Kidney tubule cell (primary cell): ENCODE data around the gene ZFP30.
"Not testable (repeated sequence)": the region's sequence is repeated elsewhere in the genome, so short reads cannot be mapped to it uniquely, and the experiment has no call there.

ENCODE experiments used
- DNase-seq: peaks from one replicate; pipeline ENCODE4 v3.0.0-alpha.2; 2018; ENCODE audit warnings: low spot score

The ZFP30 gene

DNA sequence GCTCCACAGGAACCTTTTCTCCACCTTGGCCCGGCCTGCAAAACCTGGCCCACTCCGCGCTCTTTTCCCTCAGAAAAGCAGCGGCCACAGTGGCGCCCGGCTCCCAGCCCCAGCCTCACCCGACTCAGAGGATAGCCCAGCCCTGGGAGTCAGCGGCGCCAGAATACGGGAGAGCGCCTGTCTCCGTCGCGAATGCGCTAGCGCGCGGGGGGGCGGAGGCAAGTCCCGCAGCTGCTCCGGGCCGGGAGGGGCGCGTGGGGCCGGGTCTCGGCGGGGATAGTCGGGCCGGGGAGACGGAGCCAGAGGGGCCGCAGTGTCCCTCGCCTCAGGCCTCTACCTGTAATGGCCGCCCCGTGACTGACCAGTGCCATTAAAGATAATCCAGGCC is at the start of gene ZFP30:
Gene ZFP30, minus strand, starts transcription at position 165 of the 388 bp plus-strand sequence. CDS start 7,643 bp downstream, outside the sequence.
- DNase-seq = peak; percentile 90

DNA sequence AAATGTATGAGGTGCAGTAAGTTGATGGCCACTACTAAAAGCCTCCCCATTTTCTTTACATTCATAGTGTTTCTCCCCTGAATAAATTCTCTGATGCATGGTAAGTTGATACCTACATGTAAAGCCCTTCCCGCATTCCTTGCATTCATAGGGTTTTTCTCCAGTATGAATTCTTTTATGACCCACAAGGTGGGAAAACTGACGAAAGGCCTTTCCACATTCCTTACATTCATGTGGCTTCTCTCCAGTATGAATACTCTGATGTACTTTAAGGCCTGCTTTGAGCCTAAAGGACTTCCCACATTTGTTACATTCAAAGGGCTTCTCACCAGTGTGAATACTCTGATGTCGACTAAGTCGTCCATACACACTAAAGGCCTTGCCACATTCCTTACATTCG is 43.8 kb upstream of the ZFP30 start:
- peak; percentile 2 for DNase-seq

DNA sequence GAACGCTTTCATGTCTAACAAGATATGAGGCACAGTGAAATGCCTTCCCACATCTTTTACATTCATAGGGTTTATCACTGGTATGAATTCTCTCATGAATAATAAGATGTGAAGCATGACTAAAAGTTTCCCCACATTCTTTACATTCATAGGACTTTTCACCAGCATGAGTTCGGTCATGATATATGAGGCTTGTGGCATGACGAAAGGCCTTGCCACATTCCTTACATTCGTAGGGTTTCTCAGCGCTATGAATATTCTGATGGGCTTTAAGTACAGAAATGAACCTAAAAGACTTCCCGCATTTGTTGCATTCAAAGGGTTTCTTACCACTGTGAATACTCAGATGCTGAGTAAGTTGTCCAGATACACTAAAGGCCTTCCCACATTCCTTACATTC is 43.0 kb upstream of the ZFP30 start:
- no peak for DNase-seq

DNA sequence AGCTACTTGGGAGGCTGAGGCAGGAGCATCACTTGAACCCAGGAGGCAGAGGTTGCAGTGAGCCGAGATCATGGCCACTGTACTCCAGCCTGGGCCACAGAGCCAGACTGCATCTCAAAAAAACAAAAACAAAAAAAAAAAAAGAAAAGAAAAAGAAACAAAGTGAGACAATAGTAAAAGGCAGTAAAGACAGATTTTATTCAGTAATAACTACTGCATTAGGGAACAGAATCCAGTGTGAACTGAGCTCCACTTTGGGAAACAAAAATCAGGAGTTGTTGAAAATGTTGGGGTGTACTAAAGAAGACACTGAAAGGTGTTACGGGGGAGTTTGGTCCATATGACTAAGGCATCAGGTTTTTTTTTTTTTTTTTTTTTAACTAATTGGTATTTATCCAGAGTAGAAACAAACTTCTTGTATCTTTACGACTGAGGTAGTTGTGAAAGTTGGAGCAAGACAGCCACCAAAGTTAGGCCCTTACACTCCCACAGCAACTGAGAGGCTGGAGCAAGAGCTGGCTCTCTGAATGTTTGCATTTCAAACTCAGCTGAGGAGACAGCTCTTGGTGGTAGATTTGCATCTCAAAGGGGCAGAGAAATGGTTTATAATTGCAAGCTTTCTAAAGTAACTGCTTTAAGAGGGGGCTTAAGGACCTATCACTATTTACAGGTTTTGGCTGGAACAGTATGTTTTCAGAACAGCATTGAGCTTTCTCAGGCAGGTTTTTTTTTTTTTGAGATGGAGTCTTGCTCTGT is 40.1 kb upstream of the ZFP30 start:
- DNase-seq = no peak

DNA sequence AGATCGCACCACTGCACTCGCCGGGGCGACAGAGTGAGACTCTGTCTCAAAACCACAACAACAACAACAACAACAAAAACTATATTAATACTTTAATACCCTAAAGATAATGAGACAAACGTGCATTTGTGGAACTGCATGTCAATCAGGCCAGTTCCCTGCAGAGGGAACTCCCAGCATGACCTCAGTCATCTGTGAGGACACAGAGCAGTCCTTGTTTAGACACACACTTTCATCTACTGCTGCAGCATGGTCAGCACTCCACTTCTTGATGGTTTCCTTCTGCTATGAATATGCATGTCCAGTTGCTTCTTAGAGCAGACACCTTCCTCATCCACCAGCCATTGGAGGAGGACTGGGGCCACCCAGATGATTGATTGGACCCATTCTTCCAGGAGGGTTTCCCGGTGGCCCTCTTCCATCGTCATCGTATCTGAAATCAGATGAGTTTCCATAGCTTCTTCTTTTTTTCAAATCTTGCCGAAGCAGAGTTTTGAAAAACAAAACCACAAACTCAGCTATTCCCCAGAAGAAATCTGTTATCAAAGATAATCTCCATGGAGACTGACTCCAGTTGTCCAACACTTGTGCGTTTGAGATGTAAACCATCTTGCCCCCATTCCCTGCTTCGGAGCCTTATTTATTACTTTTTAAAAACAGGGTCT is 37.8 kb upstream of the ZFP30 start:
- DNase-seq = no peak

DNA sequence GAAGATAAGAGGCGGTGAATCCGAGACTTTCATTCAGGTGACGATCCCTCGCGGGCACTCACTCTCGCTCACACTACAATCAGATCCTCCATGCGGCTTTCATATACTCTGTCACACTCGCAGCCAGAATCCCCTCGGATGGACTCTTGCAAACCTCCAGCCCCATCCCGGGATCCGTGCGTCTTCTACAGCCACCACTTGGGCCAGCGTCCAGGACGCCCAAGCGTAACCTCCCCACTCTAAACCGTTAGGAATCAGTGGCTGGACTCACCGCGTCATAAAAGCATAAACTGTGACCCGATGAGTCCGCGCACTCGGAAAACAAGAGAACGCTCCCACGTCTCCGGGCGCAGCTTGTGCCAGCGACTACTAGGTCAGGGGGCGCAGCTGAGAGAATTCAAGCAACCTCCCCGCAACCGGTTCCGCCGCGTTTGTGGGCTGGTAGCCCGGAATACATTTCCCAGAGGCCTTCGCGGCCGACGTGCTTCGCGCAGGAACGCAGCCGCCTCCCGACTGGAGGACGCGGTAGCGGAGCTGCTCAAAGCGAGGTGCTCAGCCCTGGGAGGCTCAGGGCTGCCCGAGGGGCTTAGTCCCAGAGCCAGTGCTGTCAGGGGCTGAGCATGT is 36.7 kb upstream of the ZFP30 start:
- DNase-seq = peak; percentile 53

DNA sequence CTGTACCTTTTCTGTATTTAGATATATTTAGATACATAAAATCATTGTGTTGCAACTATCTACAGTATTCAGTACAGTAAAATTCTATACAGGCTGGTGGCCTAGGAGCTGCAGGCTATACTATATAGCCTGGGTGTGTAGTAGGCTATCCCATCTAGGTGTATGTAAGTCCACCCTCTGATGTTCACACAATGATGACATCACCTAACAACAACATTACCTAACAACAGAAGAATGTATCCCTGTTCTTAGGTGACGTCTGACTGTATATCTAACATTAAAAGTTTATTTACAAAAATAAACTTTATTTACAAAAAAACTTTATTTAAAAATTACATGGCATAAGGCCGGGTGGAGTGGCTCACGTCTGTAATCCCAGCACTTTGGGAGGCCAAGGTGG is 28.3 kb upstream of the ZFP30 start:
- DNase-seq = no peak

DNA sequence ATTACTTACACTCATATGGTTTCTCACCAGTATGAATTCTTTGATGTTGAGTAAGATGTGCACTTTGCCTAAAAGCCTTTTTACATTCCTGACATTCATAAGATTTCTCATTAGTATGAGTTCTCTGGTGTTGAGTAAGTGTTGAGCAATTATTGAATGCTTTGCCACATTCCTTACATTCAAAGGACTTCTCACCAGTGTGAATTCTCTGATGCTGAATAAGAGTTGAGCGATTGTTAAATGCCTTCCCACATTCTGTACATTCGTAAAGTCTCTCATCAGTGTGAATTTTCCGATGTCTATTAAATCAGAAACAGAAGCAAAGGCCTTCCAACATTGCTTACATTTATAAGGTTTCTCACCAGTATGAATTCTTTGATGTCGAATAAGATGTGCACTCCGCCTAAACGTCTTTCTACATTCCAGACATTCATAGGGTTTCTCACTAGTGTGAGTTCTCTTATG is 14.2 kb upstream of the ZFP30 start:
- no peak for DNase-seq

DNA sequence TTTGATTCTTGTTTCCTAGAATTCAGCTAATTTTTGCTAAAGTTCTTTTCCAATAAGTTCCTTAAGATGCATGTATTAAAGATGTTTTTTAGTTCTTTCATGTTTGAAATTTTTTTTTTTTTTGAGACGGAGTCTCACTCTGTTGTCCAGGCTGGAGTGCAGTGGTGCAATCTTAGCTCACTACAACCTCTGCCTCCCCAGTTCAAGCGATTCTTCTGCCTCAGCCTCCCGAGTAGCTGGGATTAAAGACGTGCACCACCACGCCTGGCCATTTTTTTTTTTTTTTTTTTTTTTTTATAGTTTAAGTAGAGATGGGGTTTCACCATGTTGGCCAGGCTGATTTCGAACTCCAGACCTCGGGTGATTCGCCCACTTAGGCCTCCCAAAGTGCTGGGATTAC is 1.9 kb upstream of the ZFP30 start:
- not testable (repeated sequence) for DNase-seq

DNA sequence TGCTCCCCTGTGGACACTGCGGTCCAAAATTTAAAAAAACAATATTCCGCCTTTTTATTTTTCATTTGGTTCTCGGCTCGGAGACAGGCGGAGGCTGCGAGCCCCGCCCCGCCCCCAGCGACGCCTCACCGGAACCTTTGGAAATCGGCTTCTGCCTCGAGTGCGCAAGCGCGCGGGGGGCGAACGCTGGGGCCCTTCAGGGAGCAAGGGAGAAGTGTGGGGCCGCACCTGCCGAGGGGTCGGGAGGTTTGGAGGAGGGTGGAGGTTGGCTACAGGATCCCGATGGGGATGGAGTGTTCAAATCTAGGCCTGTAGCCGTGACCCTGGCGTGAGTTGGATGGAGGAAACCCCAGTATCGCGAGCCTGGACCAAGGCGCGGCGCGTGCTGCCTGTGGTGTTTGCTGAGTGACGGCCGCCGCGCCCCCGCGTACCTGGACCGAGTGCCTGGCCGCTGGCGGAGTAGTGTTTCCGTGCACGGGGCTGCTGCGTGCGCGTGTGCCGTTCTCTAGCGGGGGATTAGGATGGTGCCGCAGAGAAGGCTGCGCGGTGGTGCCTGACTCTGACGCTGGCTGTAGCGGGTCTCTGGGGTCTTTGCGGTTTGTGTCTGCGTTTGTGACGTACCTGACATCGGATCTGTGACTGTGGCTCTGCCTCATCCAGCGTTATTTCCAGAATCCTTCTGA is 565 bp upstream of the ZFP30 start:
- peak; percentile 89 for DNase-seq

DNA sequence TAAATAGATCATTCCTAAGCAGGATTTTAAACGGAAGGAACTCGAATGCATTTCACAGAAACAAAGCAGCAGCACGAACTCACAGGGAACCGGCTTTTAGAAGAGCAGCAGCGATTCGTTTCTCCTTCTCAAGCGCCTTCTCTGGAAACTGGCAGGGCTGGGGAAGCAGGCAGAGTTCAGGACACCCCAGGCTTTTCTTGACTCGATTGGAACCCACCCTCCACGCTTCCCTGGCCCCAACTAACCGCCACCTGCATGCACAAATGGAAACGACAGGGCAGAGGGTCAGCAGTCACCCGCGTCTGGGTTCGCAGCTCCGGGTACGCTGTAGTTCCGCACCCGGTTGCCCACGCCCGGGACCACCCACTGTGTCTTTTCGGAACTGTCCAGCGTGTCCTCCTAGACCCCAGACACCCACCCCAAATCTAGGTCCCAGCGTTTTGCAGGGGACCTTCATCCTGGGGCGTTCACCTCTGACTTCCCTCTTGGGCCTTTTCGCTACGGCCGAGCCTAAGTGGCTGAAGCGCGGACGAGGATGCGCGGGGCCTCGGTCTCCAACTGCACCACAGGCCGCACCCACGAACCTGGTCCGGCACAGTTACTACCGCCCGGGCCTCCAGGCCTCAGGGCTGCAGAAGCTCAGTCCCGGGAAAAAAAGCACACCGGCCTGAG is 500 bp downstream of the ZFP30 start:
- DNase-seq = peak; percentile 38

DNA sequence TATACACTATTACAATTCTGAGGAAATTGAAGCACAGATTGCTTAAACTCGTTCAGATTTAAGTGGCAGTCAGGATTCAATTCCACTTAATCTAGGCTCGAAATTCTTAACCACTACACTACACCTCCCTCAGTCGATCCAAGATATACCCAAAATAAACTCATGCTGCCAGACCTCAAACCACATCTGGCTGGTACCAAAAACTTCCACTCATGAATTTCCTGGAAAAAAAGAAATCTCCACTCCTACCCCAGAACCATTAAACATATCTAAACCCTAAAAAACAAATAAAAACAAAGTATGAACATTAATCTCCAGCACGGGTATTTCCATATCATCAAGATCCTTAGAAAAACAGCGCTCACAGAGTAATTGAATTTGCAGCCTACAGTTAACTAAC is 1.1 kb downstream of the ZFP30 start:
- peak; percentile 1 for DNase-seq

DNA sequence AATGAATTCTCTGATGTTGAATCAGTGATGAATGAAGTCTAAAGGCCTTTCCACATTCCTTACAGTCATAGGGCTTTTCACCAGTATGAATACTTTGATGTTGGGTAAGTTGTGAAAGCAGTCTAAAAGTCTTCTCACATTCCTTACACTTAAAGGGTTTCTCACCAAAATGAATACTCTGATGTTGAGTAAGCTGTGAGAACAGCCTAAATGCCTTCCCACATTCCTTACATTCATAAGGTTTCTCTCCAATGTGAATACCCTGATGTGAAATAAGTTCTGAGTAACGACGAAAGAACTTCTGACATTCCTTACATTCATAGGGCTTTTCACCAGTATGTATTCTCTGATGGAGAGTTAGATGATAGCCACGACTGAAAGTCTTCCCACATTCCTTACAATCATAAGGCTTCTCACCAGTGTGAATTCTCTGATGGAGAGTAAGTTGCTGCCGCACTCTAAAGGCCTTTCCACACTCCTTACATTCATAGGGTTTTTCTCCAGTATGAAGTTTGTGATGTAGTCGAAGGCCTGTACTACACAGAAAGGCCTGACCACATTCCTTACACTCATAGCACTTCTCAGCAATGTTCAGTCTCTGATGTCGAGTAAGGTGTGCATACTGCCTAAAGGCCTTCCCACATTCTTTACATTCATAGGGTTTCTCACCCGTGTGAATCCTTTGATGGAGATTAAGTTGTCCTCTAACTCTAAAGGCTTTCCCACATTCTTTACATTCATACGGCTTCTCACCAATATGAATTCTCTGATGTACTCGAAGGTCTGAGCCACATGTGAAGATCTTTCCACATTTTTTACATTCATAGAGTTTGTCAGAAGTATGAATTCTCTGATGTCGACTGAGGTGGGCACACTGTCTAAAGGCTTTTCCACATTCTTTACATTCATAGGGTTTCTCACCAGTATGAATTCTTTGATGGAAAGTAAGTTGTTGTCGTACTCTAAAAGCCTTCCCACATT is 19.9 kb downstream of the ZFP30 start:
- no peak for DNase-seq

DNA sequence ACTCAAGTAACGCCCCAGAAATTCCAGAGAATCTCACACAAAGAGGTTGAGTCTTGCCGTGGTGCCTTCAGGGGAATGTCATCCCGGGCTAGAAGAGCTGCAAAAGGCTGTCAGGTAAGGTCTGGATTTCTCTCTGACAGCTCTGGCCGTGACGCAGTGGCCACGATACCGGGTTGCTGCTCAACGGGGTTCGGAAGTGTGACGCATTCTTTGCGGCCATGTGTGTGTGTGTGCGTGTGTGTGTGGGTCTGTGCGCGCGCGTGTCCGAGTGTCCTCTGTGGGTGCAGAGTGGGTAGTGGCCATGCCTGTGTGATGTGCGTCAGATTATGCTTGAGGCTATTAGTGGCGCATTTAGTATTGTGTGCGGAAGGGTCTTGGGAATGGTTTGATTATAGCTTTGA is 60.3 kb downstream of the ZFP30 start:
- DNase-seq = no peak

DNA sequence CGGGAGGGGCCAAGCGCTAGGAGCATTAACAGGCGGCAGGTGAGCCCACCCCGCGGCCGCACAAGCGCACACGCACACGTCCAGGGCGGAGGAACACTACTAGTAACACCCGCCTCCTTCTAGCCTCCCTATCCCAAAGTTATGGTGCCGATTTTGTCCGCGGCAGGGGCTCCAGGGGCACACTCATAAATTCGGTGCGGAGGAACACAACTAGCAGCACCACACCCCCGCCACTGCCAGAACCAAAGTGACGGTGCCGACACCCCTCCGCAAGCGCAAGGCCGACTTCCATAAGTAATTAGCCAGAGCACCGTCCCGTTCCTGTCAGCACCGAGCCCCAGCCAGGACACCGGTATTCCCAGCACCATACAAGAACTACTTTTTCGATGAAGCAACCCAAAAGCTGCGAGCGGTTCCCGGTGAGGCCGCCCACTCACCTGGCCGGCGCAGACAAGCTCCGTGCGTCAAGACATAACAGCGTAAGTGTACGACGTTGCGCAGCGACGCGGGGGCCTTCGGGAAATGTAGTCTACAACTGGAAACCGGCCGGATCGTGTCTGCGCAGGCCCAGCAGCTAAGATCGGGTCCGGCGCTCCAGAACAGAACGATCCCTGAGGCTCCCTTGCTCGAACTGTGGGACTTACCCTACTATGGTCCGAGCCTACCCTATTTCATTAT is 60.8 kb downstream of the ZFP30 start, which contains the start of the genes ZNF540 and ZNF571:
Gene ZNF540, plus strand, starts transcription at position 573 of the 678 bp plus-strand sequence. CDS start 3,572 bp downstream, outside the sequence.
Gene ZNF571, minus strand, starts transcription at position 489 of the 678 bp plus-strand sequence. CDS start 8,116 bp downstream, outside the sequence.
- peak; percentile 97 for DNase-seq

DNA sequence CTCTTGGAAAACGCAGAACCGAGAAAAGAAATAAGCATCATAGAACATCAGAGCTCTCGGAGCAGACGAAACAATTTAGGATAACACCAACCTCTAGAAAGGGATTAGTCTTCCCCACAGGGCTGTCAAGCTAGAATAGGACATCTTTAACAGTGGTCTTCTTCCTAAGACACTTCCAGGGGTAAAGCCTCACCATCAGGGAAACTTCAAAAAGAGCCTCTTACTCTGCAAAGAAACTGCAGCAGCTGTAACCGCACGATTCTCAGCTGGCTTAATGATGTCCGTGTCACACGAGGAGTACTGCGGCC is 61.3 kb downstream of the ZFP30 start:
- DNase-seq = no peak

DNA sequence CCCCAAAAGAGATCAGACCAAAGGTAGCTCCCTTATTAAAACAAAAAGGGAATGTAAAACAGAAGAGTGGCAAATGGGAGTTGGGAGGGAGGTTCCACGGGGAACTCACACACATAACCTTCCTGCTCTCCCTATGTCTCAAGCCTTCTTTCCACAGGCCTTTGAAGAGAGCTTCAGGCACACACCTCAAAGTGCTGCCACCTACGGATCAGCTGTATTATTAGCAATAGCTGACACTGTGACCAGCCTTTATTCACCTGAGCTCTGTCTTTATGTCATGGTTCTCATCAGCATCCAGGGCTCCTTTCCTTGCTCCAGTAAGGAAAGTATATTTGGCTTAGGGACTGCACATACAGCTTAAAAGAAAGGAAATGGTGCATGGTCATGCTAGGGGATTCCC is 71.9 kb downstream of the ZFP30 start:
- DNase-seq = no peak

DNA sequence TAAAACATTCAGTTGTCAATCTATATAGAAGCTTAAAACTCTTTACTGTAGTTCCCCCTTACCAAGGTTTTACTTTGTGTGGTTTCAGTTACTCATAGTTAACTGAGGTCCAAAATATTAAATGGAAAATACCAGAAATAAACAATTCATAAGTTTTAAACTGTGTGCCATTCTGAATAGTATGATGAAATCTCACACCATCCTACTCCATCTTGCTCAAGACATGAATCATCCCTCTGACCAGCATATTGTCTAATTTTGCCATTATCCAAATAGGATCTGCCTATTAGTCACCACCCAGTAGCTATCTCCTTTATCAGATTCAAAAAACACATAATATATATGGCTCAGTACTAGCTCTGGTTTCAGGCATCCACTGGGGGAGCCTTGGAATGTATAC is 83.1 kb downstream of the ZFP30 start:
- no peak for DNase-seq

DNA sequence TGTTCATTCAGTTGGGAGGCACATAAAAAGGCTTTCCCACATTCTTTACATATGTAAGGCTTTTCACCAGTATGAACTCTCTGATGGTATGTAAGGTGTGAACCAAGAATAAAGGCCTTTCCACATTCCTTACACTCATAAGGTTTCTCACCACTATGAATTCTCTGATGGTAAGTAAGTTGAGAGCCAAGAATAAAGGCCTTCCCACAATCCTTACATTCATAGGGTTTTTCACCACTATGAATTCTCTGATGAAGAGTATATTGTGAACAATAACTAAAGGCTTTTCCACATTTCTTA is 89.9 kb downstream of the ZFP30 start:
- DNase-seq = no peak

DNA sequence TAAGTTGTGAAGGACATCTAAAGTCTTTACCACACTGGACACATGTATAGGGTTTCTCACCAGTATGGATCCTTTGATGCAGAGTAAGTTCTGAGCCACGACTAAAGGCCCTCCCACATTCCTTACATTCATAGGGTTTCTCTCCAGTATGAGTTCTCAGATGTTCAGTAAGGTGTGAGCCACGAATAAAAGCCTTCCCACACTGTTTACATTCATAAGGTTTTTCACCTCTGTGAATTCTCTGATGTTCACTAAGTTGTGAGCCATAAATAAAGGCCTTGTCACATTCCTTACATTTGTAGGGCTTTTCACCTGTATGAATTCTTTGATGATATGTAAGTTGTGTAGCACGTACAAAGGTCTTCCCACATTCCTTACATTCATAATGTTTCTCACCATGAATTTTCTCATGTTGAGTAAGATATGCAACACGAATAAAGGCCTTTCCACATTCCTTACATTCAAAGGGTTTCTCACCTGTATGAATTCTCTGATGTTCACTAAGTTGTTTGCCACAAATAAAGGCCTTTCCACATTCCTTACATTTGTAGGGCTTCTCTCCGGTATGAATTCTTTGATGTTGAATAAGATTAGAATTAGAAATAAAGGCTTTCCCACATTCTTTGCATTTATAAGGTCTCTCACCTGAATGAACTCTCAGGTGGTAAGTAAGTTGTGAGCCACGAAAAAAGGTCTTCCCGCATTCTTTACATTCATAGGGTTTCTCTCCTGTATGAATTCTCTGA is 90.5 kb downstream of the ZFP30 start:
- no peak for DNase-seq
